ENCODE measurements around the gene ADM2.
"Not testable (repeated sequence)": the region's sequence is repeated elsewhere in the genome, so short reads cannot be mapped to it uniquely, and the experiment has no call there.

Gene ADM2

DNA sequence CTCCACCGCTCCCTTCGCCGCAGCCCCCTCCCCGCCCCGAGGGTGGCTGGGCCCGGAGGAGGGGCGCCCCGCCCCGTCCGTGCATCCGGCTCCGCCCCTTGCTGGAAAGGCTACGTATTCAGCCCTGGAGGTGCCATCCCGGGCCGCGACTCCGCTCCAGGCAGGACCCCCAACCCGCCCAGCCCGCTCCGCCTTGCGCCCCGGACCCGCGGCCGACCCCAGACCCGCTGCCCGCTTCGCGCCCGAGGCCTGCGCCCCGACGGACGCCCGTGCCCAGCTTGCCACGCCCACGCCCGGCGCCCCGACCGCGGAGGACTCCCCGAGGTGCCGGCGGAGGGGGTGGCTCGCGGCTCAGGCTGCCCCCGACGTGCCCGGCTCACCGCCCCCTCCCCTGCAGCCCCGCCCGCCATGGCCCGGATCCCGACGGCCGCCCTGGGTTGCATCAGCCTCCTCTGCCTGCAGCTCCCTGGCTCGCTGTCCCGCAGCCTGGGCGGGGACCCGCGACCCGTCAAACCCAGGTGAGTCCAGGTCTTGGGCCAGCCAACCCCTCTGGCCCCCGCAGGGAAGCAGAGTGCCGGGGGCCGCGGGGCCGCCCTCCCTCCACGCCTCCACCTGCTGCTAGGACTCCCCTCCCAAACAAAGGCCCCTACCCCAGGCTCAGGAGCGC lies at the start of gene ADM2:
Gene ADM2 (plus strand): TSS at position 104 of the 667 bp plus-strand sequence. CDS start 305 bp downstream, at position 409.
- no peak for DNase-seq

- no peak for DNase-seq
Measured at GRCh38 chr22:50432131-50432876, 49.0 kb upstream of the ADM2 start.

- DNase-seq, result not testable (repeated sequence)
Measured at GRCh38 chr22:50432877-50433510, 48.3 kb upstream of the ADM2 start.

DNA sequence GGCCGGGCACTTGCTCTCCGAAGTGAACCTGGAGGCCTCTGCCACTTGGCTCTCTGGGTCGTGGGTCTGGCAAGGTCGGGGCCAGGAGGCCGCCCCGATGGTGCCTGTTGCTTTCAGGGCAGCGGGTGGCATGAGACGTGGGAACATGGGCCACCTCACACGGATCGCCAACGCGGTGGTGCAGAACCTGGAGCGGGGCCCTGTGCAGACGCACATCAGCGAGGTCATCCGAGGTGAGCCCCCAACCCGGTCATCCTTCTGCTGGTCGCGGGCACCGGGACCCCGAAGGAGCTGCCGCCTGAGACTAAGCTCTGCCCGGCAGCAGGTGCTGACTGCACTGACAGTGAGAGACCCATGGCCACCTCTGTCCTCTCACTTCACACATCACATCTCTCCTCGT lies 46.5 kb upstream of the ADM2 start:
- no peak for DNase-seq

DNA sequence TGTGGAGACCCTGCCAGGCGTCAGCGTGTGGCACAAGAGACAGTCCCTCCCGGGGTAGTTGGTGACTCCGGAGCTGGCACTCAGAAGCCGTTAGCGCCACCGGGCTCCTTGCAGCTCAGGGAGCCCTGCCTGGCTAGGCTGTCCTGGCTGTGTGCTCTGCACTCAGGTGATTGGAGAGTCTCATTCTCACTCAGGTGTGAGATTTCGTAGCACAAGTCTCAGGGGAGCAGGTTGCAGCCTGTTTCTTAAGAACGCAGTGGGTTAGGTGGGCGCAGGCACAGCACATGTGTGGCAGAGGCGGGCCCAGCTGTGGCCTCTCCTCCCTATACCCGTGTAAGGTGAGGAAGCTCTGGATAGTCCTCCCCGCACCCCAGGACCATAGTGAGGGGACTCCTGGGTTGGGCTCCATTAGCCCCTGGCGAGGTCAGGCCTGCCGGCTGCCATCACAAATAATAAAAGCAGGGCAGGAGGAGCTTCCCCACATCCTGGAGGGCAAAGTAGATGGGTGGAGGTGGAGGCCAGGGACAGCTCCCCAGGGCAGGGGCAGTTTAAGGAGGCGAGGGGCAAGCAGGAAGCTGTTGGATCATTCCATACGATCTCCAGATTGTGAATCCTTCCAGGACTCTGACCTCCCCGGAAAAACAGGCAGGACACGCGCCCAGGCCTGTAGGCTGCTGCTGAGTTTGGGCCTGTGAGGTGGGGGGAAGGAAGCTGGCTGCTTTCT lies 45.9 kb upstream of the ADM2 start:
- DNase-seq, result no peak

- no peak for DNase-seq
Measured at GRCh38 chr22:50436015-50436830, 45.1 kb upstream of the ADM2 start.

DNA sequence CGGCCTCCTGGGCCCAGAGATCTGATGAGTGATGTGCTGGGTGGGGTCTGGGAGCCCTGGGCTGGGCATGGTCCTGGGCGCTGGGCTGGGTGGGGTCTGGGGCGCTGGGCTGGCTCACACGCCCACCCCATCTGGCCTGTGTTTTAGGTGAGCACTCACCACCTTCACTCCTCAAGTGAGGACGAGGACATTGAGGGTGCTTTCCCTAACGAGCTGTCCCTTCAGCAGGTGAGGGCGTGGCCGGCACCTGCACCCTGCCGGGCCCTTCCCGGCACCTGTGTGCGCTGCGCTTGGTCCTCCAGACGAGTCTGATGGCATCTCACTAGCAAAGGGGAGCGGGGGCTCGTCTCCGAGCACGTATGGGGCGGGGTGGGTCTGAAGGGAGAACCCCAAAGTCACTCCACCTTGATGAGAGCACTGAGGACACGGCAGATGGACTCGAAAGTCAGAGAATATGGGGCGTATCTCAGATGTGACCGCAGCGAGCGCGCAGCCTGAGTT lies 44.5 kb upstream of the ADM2 start:
- no peak for DNase-seq

- no peak for DNase-seq
Measured at GRCh38 chr22:50437511-50438304, 43.6 kb upstream of the ADM2 start.

GRCh38 chr22:50438305-50439275 lies 42.8 kb upstream of the ADM2 start:
- DNase-seq, result no peak

GRCh38 chr22:50439314-50439870 lies 42.0 kb upstream of the ADM2 start:
- DNase-seq, result no peak

DNA sequence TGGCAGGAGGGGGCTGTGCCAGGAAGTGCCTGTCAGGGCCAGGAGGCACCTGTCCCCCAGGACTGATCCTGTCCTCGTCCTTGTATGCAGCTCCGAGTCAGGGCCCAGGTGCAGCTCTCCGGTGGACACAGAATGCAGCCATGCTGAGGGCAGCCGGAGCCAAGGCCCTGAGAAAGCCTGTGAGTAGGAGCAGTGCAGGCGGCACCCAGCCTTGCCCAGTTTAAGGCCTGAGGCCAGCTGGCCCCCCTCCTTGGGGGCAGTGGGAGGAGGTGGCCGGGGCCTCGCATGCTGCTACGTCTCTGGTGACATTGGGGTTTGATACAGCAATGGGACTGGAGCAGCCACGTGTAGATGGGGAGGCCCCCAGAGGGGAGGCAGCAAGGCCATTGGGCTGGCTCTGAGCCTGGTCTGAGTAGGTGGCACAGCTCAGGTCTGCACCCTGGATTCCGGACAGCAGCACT lies 41.4 kb upstream of the ADM2 start:
- DNase-seq, result no peak

DNA sequence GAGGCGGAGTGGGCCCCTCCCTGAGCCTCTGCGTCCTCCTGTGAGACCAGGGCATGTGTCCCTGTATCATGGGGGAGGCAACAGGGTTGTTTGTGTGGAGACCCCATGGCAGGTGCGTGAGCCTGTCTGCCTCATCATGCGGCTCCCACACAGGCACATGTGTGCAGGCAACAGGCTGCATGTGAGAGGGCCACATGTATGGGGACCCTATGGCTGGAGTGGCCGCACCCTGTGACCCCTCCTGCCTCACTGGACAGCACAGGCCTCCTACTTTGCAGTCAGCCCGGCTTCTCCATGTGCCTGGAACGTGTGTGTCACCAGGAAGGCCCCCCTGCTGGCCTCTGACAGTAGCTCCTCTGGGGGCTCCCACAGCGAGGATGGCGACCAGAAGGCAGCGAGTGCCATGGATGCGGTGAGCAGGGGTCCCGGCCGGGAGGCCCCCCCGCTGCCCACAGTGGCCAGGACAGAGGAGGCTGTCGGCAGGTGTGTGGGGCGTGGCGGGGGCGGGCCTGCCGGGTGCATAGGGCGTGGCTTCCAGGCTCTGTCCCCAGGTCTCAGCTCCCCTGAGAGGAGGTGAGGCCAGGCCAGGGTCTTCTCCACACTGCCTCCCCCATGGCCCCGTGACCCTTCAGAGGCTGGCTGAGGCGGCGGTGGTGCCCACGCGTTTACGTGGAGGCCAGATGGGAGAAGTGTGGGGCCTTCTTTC lies 40.6 kb upstream of the ADM2 start:
- no peak for DNase-seq

GRCh38 chr22:50441428-50441993 lies 39.8 kb upstream of the ADM2 start:
- no peak for DNase-seq

- no peak for DNase-seq
Measured at GRCh38 chr22:50443197-50443596, 38.1 kb upstream of the ADM2 start.

DNA sequence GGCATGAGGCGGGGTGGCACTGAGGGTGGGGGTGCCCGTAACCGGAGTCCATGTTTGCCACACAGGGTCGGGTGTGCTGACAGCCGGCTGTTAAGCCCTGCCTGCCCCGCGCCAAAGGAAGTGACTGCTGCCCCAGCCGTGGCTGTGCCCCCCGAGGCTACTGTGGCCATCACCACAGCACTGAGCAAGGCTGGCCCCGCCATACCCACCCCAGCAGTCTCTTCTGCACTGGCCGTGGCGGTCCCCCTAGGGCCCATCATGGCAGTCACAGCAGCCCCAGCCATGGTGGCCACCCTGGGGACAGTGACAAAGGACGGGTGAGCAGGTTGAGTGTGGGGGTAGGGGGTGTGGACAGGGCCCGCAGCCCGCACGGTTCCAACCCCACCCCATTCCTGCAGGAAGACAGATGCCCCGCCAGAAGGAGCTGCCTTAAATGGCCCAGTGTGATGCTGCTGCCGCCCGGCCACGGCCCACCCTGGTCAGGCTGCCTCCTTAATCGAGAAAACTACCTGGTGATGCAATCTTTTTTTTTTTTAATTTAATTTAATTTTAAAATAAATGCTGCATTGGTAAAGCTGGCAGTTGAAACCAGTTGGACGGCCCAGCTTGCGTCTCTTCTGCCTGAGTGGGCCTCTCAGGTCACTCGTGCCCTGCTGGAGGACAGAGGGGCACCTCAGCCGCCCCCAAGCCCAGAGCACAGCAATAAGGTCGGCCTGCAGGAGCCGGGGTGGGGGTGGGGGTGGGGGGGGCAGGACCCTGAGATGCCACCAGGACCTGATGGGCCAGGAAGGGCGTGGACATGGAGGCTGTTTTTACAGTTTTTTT lies 37.3 kb upstream of the ADM2 start:
- DNase-seq, result no peak

- DNase-seq, result no peak
Measured at GRCh38 chr22:50444663-50445062, 36.7 kb upstream of the ADM2 start.

- DNase-seq, result no peak
Measured at GRCh38 chr22:50445071-50445879, 36.1 kb upstream of the ADM2 start.

Measured in kidney glomerular epithelial cell (primary cell).